ENCODE measurements around the gene ABCC1. TPM values are rescaled to one million over a fixed set of nuclear protein-coding genes. Genes with fewer than 3 reads are reported as not detected.
"Not testable (repeated sequence)": the region's sequence is repeated elsewhere in the genome, so short reads cannot be mapped to it uniquely, and the experiment has no call there.

ABCC1 gene
- total and polyA plus RNA-seq, 2 of the 8 experiments (the other 6 are each of a cell fraction or from before 2014, with no cell fraction given): 42.6 to 66.8 TPM

DNA sequence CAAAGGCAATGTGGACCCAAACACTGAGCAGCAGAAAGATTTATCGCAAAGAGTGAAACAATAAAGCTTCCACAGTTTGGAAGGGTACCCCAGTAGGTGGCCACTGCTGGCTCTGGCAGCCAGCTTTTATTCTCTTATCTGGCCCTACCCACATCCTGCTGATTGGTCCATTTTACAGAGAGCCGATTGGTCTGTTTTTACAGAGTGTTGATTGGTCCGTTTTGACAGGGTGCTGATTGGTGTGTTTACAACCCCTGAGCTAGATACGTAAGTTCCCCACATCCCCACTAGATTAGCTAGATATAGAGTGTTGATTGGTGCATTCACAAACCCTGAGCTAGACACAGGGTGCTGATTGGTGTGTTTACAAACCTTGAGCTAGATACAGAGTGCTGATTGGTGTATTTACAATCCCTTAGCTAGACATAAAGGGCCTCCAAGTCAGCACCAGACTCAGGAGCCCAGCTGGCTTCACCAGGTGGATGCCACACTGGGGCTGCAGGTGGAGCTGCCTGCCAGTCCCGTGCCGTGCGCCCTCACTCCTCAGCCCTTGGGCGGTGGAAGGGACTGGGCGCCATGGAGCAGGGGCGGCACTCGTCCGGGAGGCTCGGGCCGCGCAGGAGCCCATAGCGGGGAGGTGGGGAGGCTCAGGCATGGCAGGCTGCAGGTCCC is 154.9 kb downstream of the ABCC1 start:
- DNase-seq (ENCODE audit: low read depth in 1 of 2, low spot score in 2 of 2); H3K9me3 ChIP-seq (ENCODE audit: insufficient read depth in 2 of 2, low read depth in 1 of 2, low read length in 1 of 2); H3K27ac ChIP-seq (ENCODE audit: low read depth, low read length); H2BK120ac ChIP-seq (replicated peaks; ENCODE audit: low read depth, low read length); H4K8ac ChIP-seq (ENCODE audit: extremely low read depth, insufficient read depth, low read length); H3K4ac ChIP-seq (replicated peaks; ENCODE audit: insufficient read length, low read depth, low read length); H4K91ac ChIP-seq (replicated peaks; ENCODE audit: insufficient read length, low read length); H3K4me2 ChIP-seq (ENCODE audit: insufficient read depth in 1 of 2, low read depth in 2 of 2, low read length in 2 of 2); H3K23ac ChIP-seq (ENCODE audit: insufficient read length); H2BK12ac ChIP-seq (ENCODE audit: low read depth, low read length); H4K5ac ChIP-seq (ENCODE audit: insufficient read length, low read depth, low read length); H2BK20ac ChIP-seq (ENCODE audit: low read length); H3K79me1 ChIP-seq (ENCODE audit: low read depth, low read length); H3K4me1 ChIP-seq (replicated peaks in 1 of 4; ENCODE audit: control insufficient read depth in 3 of 4, insufficient read depth in 4 of 4, low read length in 3 of 4); H2BK15ac ChIP-seq (ENCODE audit: low read length); H3K18ac ChIP-seq (ENCODE audit: extremely low read depth, low read length); H2BK5ac ChIP-seq (ENCODE audit: low read depth, low read length); H3K9ac ChIP-seq (replicated peaks in 1 of 4; ENCODE audit: extremely low read depth in 1 of 4, low read depth in 3 of 4, low read length in 3 of 4); FAIRE-seq; H3K23me2 ChIP-seq (ENCODE audit: low read depth, low read length); POLR2A ChIA-PET (ENCODE audit: partially characterized antibody); H2AFZ ChIP-seq (ENCODE audit: low read length); H3K56ac ChIP-seq (replicated peaks; ENCODE audit: insufficient read length, low read depth, low read length); H2AK5ac ChIP-seq (ENCODE audit: low read depth, low read length); H4K20me1 ChIP-seq (replicated peaks in 1 of 2; ENCODE audit: control insufficient read depth in 1 of 2, insufficient read depth in 2 of 2, low read length in 2 of 2); H3K14ac ChIP-seq (ENCODE audit: insufficient read length); H3K27me3 ChIP-seq (replicated peaks in 1 of 4; ENCODE audit: control insufficient read depth in 3 of 4, extremely low read depth in 1 of 4, insufficient read depth in 3 of 4, low read length in 3 of 4); H3K4me3 ChIP-seq (ENCODE audit: extremely low read depth in 1 of 4, insufficient read depth in 2 of 4, low read depth in 3 of 4, low read length in 4 of 4); H3K79me2 ChIP-seq (ENCODE audit: control insufficient read depth in 1 of 2, insufficient read depth in 2 of 2, low read length in 2 of 2): not testable (repeated sequence)
- WGBS, 2 experiments (ENCODE audit: extremely low coverage in 1 of 2, insufficient coverage in 1 of 2, insufficient read length in 1 of 2, insufficient replicate concordance in 2 of 2, low coverage in 1 of 2, low lambda C conversion rate in 2 of 2, missing lambda C conversion rate in 1 of 2): 91% methylated on average over 16 of the region's 16 CpGs; no CpG with 5 or more reads in 1 of the 2 experiments
- H3K36me3 ChIP-seq (ENCODE audit: control insufficient read depth in 2 of 4, insufficient read depth in 4 of 4, low read length in 3 of 4): peaks cover 9 to 34% (median 32%) of the 10 kb centered on the region in 4 experiments; a peak in 6 of 8 replicates
- CTCF ChIA-PET (ENCODE audit: partially characterized antibody): interaction anchor here (0.8 to 1.6 kb wide), 3 partner anchors 8 to 17 kb away, joined by 3 to 5 read pairs (median 3); no protein-coding TSS in a partner anchor

DNA sequence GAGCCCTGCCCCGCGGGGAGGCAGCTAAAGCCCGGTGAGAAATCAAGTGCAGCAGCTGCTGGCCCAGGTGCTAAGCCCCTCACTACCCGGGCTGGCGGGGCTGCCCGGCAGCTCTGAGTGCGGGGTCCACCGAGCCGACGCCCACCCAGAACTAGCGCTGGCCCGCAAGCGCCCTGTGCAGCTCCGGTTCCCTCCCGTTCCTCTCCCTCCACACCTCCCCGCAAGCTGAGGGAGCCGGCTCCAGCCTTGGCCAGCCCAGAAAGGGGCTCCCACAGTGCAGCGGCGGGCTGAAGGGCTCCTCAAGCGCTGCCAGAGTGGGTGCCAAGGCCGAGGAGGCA is 155.4 kb downstream of the ABCC1 start:
- H2BK20ac ChIP-seq (ENCODE audit: low read length); H3K4ac ChIP-seq (replicated peaks; ENCODE audit: insufficient read length, low read depth, low read length); H3K79me2 ChIP-seq (ENCODE audit: control insufficient read depth in 1 of 2, insufficient read depth in 2 of 2, low read length in 2 of 2); H2AK5ac ChIP-seq (ENCODE audit: low read depth, low read length); H3K27me3 ChIP-seq (replicated peaks in 1 of 4; ENCODE audit: control insufficient read depth in 3 of 4, extremely low read depth in 1 of 4, insufficient read depth in 3 of 4, low read length in 3 of 4); H4K5ac ChIP-seq (ENCODE audit: insufficient read length, low read depth, low read length); H3K14ac ChIP-seq (ENCODE audit: insufficient read length); DNase-seq (ENCODE audit: low read depth in 1 of 2, low spot score in 2 of 2); H2BK5ac ChIP-seq (ENCODE audit: low read depth, low read length); H2BK120ac ChIP-seq (replicated peaks; ENCODE audit: low read depth, low read length); H3K79me1 ChIP-seq (ENCODE audit: low read depth, low read length); H3K4me1 ChIP-seq (replicated peaks in 1 of 4; ENCODE audit: control insufficient read depth in 3 of 4, insufficient read depth in 4 of 4, low read length in 3 of 4); H3K23me2 ChIP-seq (ENCODE audit: low read depth, low read length); H3K4me2 ChIP-seq (ENCODE audit: insufficient read depth in 1 of 2, low read depth in 2 of 2, low read length in 2 of 2); H4K91ac ChIP-seq (replicated peaks; ENCODE audit: insufficient read length, low read length); H3K18ac ChIP-seq (ENCODE audit: extremely low read depth, low read length); H2AFZ ChIP-seq (ENCODE audit: low read length); H3K23ac ChIP-seq (ENCODE audit: insufficient read length); H3K56ac ChIP-seq (replicated peaks; ENCODE audit: insufficient read length, low read depth, low read length); H4K20me1 ChIP-seq (replicated peaks in 1 of 2; ENCODE audit: control insufficient read depth in 1 of 2, insufficient read depth in 2 of 2, low read length in 2 of 2); H2BK15ac ChIP-seq (ENCODE audit: low read length); POLR2A ChIA-PET (ENCODE audit: partially characterized antibody); H3K4me3 ChIP-seq (ENCODE audit: extremely low read depth in 1 of 4, insufficient read depth in 2 of 4, low read depth in 3 of 4, low read length in 4 of 4); H2BK12ac ChIP-seq (ENCODE audit: low read depth, low read length); FAIRE-seq; H3K27ac ChIP-seq (ENCODE audit: low read depth, low read length); H4K8ac ChIP-seq (ENCODE audit: extremely low read depth, insufficient read depth, low read length); H3K9ac ChIP-seq (replicated peaks in 1 of 4; ENCODE audit: extremely low read depth in 1 of 4, low read depth in 3 of 4, low read length in 3 of 4); H3K9me3 ChIP-seq (ENCODE audit: insufficient read depth in 2 of 2, low read depth in 1 of 2, low read length in 1 of 2): not testable (repeated sequence)
- WGBS, 2 experiments (ENCODE audit: extremely low coverage in 1 of 2, insufficient coverage in 1 of 2, insufficient read length in 1 of 2, insufficient replicate concordance in 2 of 2, low coverage in 1 of 2, low lambda C conversion rate in 2 of 2, missing lambda C conversion rate in 1 of 2): 92% methylated on average over 17 of the region's 21 CpGs; no CpG with 5 or more reads in 1 of the 2 experiments
- CTCF ChIA-PET (ENCODE audit: partially characterized antibody): interaction anchor here (1.6 kb wide), 1 partner anchor 17 kb away, joined by 5 read pairs; no protein-coding TSS in a partner anchor
- H3K36me3 ChIP-seq (ENCODE audit: control insufficient read depth in 2 of 4, insufficient read depth in 4 of 4, low read length in 3 of 4): peaks cover 9 to 38% (median 32%) of the 10 kb centered on the region in 4 experiments; a peak in 6 of 8 replicates
